Ectodermal cell (in vitro differentiated cells): Measurements from ENCODE around the gene LRRC27.
"Not testable (repeated sequence)": the region's sequence is repeated elsewhere in the genome, so short reads cannot be mapped to it uniquely, and the experiment has no call there.

Experiments
- H3K27ac ChIP-seq: 2 replicates; pipeline ENCODE4 v1.7.0; 2013; ENCODE audit warnings: mild to moderate bottlenecking, low read depth, low read length; ENCODE audit not compliant: insufficient read depth, poor library complexity, severe bottlenecking
- H3K27me3 ChIP-seq: 2 replicates; pipeline ENCODE4 v1.7.0; 2013; ENCODE audit warnings: mild to moderate bottlenecking, low read length; ENCODE audit not compliant: insufficient read depth, control insufficient read depth, poor library complexity, severe bottlenecking
- H3K36me3 ChIP-seq: one replicate; pipeline ENCODE4 v1.7.0; 2013; ENCODE audit warnings: low read length; ENCODE audit not compliant: control insufficient read depth, insufficient read depth
- H3K4me1 ChIP-seq: one replicate; pipeline ENCODE4 v1.7.0; 2013; ENCODE audit warnings: low read length; ENCODE audit not compliant: control insufficient read depth, insufficient read depth
- H3K4me3 ChIP-seq: 2 replicates; pipeline ENCODE4 v1.7.0; 2013; ENCODE audit warnings: low read depth, low read length, control low read depth; ENCODE audit not compliant: insufficient read depth
- H3K9me3 ChIP-seq: 2 replicates; pipeline ENCODE4 v1.7.0; 2013; ENCODE audit warnings: mild to moderate bottlenecking, low read length, moderate library complexity; ENCODE audit not compliant: control insufficient read depth
- WGBS, 2 experiments: methylation state at CpG; one replicate each; pipeline ENCODE4 v1.1.7; 2013; ENCODE audit warnings: missing lambda C conversion rate in 2 of 2; 5-methylcytosine and 5-hydroxymethylcytosine counted together

Gene LRRC27

GRCh38 chr10:132308587-132309470 is 23.2 kb upstream of the LRRC27 start:
- Histone ChIP-seq H3K27ac (no peak overlapping the region), H3K4me3 (peak overlapping the region; percentile 53), H3K27me3 (peaks cover 66% of the 10 kb centered on the region), H3K9me3 (no peaks in the 10 kb centered on the region), H3K36me3 (no peaks in the 10 kb centered on the region), H3K4me1 (peaks cover 4% of the 10 kb centered on the region)
- 9 to 10% methylated on average over 61 of the region's 61 CpGs for WGBS, 2 experiments

GRCh38 chr10:132309471-132309865 is 22.5 kb upstream of the LRRC27 start:
- H3K27me3 ChIP-seq = peaks cover 62% of the 10 kb centered on the region
- 83% methylated on average over 12 of the region's 12 CpGs for WGBS, 2 experiments

GRCh38 chr10:132309879-132310591 is 22.0 kb upstream of the LRRC27 start:
- 93% methylated on average over 7 of the region's 7 CpGs for WGBS, 2 experiments
- Histone ChIP-seq H3K4me3 (no peak overlapping the region), H3K27me3 (peaks cover 56% of the 10 kb centered on the region), H3K36me3 (no peaks in the 10 kb centered on the region), H3K4me1 (peaks cover 4% of the 10 kb centered on the region), H3K27ac (no peak overlapping the region), H3K9me3 (no peaks in the 10 kb centered on the region)

More at GRCh38 chr10:132309471-132309865, 22.5 kb upstream of the LRRC27 start:
- no peak overlapping the region for H3K4me3 ChIP-seq
- H3K27ac ChIP-seq = no peak overlapping the region
- no peaks in the 10 kb centered on the region for H3K36me3 ChIP-seq
- no peaks in the 10 kb centered on the region for H3K9me3 ChIP-seq
- H3K4me1 ChIP-seq = peaks cover 4% of the 10 kb centered on the region

GRCh38 chr10:132310701-132311337 is 21.2 kb upstream of the LRRC27 start:
- 93 to 94% methylated on average over 17 of the region's 17 CpGs for WGBS, 2 experiments
- H3K27ac ChIP-seq = no peak overlapping the region
- peaks cover 4% of the 10 kb centered on the region for H3K4me1 ChIP-seq
- H3K36me3 ChIP-seq = no peaks in the 10 kb centered on the region
- H3K27me3 ChIP-seq = peaks cover 49% of the 10 kb centered on the region
- no peaks in the 10 kb centered on the region for H3K9me3 ChIP-seq
- no peak overlapping the region for H3K4me3 ChIP-seq

GRCh38 chr10:132311338-132311939 is 20.6 kb upstream of the LRRC27 start:
- WGBS, 2 experiments = 61 to 64% methylated on average over 18 of the region's 18 CpGs

GRCh38 chr10:132313305-132313704 is 18.7 kb upstream of the LRRC27 start:
- no peak overlapping the region for H3K27ac ChIP-seq
- H3K4me3 ChIP-seq = no peak overlapping the region
- no peaks in the 10 kb centered on the region for H3K36me3 ChIP-seq
- no peaks in the 10 kb centered on the region for H3K9me3 ChIP-seq
- H3K27me3 ChIP-seq = peaks cover 30% of the 10 kb centered on the region
- 91 to 94% methylated on average over 12 of the region's 12 CpGs for WGBS, 2 experiments
- peaks cover 4% of the 10 kb centered on the region for H3K4me1 ChIP-seq

More at GRCh38 chr10:132311338-132311939, 20.6 kb upstream of the LRRC27 start:
- peaks cover 4% of the 10 kb centered on the region for H3K4me1 ChIP-seq
- no peak overlapping the region for H3K27ac ChIP-seq
- H3K27me3 ChIP-seq = peaks cover 42% of the 10 kb centered on the region
- no peaks in the 10 kb centered on the region for H3K36me3 ChIP-seq
- H3K4me3 ChIP-seq = no peak overlapping the region
- no peaks in the 10 kb centered on the region for H3K9me3 ChIP-seq

- H3K4me3 ChIP-seq = no peak overlapping the region
- no peak overlapping the region for H3K27ac ChIP-seq
- peaks cover 24% of the 10 kb centered on the region for H3K27me3 ChIP-seq
- no peaks in the 10 kb centered on the region for H3K36me3 ChIP-seq
- no peaks in the 10 kb centered on the region for H3K9me3 ChIP-seq
- WGBS, 2 experiments = 93 to 96% methylated on average over 6 of the region's 6 CpGs
- H3K4me1 ChIP-seq = peaks cover 4% of the 10 kb centered on the region
Measured at GRCh38 chr10:132313865-132314264, 18.1 kb upstream of the LRRC27 start.

- peaks cover 19% of the 10 kb centered on the region for H3K27me3 ChIP-seq
- H3K27ac ChIP-seq = no peak overlapping the region
- H3K4me3 ChIP-seq = no peak overlapping the region
- no peaks in the 10 kb centered on the region for H3K9me3 ChIP-seq
- no peaks in the 10 kb centered on the region for H3K36me3 ChIP-seq
- H3K4me1 ChIP-seq = no peaks in the 10 kb centered on the region
- 97% methylated on average over 4 of the region's 4 CpGs for WGBS, 2 experiments
Measured at GRCh38 chr10:132314336-132314735, 17.7 kb upstream of the LRRC27 start.

- H3K36me3 ChIP-seq, H3K9me3 ChIP-seq, H3K4me3 ChIP-seq, H3K4me1 ChIP-seq, H3K27ac ChIP-seq: not testable (repeated sequence)
- 87 to 89% methylated on average over 8 of the region's 8 CpGs for WGBS, 2 experiments
- H3K27me3 ChIP-seq = peaks cover 14% of the 10 kb centered on the region
Measured at GRCh38 chr10:132314881-132315280, 17.1 kb upstream of the LRRC27 start.
